Fibroblast of pulmonary artery (primary cell): ENCODE data around the gene UBAP2.

Experiments
- DNase-seq: peaks from one replicate; pipeline ENCODE4 v3.0.0-alpha.2; 2010; ENCODE audit warnings: low read depth
- H3K4me3 ChIP-seq: replicated peaks from 2 replicates; pipeline ENCODE4 v1.5.1; 2011; ENCODE audit warnings: low read depth, mild to moderate bottlenecking, control low read depth, low read length, moderate library complexity
- TF ChIP-seq, protein P1 (sequence below): IDR thresholded peaks from 2 replicates; pipeline ENCODE4 v1.5.1; 2011; ENCODE audit warnings: mild to moderate bottlenecking, control low read depth, low read length, inconsistent platforms; ENCODE audit errors: missing control alignments

UBAP2 gene

DNA sequence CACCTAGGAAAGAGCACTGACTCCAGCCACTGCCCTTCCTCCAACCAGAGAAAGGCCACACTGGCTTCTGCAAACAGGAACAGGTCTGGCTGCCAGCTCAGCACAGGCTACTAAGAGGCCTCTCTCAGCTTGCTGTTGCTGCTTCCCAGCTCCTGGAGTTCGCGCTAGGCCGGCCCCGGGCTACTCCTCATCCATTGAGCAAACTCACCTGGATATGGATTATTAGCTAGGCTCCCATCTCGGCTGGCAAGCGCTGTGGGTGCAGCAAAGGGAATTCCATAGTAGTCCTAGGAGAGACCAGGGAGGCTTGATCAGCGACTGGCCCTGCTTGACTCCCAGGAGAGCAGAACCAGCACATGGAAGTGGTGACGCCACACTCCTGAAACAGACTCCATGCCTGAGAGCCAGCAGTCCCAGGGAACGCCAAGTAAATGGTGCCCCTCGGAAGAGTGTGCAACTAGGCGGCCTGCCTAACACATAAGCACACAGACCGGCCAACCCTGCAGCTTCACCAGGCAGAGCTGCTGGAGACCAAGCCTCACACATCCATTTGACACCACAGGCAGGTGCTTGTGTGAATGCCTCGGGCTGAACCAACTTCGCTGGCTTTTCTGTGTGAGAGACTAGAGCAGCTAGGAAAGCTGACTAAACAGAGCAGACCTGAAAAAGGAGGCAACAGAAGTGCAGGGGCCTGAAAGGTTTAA, 124.5 kb downstream of the UBAP2 start:
- DNase-seq = no peak
- no peak overlapping the region for H3K4me3 ChIP-seq
- TF ChIP-seq, protein P1, sequence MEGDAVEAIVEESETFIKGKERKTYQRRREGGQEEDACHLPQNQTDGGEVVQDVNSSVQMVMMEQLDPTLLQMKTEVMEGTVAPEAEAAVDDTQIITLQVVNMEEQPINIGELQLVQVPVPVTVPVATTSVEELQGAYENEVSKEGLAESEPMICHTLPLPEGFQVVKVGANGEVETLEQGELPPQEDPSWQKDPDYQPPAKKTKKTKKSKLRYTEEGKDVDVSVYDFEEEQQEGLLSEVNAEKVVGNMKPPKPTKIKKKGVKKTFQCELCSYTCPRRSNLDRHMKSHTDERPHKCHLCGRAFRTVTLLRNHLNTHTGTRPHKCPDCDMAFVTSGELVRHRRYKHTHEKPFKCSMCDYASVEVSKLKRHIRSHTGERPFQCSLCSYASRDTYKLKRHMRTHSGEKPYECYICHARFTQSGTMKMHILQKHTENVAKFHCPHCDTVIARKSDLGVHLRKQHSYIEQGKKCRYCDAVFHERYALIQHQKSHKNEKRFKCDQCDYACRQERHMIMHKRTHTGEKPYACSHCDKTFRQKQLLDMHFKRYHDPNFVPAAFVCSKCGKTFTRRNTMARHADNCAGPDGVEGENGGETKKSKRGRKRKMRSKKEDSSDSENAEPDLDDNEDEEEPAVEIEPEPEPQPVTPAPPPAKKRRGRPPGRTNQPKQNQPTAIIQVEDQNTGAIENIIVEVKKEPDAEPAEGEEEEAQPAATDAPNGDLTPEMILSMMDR = no peak

DNA sequence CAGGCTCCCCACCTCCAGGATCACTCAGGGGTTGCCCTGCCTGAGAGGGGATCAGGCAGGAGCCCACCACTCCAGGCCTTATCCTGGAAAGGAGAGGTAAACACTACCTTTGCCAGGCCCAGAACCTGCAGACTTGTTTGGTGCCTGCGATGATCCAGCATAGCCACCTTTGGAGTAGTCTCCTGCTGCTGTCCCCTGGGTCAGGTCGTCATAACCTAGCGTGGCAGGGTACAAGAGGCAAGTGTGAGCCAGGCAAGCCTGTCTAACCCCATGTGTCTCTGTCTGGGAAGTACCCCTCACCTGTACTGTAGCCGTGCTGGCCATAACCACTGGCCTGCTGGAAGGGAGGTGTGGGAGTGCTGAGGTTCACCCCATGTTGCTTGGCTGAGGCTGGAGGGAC, 125.6 kb downstream of the UBAP2 start:
- no peak overlapping the region for H3K4me3 ChIP-seq
- TF ChIP-seq, protein P1 = no peak
- DNase-seq = no peak

DNA sequence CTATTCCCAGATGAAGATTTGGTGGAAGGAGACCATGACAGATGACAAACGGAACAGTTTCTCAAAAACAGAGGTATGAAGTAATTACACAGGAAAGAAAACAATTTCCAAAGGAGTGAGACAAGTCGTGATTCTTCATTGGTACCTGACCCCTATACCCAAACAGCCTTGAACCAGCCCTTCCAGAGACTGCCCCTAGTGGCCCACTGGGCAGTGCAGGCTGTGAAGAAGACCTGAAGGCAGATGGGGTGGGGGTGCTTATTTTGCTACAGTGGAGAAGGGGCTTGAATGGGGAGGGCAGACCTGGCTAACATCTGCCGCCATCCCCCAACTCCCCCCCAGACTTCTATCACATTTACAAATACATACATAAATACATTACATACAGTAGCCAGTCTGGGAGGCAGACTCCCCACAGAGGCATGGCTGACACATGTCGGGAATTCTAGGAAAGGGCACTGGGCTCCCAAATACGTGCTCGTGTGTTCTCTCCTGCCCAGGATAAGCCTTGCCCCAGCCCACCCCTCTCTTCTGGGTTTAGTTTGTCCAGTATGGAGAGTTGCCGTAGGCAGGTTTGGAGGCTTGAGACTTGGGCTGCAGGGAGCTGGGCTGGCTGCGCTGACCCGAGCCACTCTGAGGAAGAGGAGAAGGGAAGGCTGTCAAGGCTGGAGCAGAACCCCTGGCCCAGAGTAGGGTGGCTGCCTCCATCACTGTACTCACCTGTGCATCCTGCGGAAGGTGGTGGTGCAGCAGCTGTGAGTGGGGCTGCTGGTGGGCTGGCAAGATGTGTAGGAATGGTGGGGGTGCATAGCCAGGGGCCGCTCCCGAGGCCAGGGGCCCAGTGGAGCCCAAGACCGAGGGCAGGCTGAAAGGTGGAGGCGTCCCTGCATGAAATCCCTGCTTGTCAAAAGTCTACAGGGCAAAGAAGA, 126.5 kb downstream of the UBAP2 start:
- H3K4me3 ChIP-seq = no peak overlapping the region
- TF ChIP-seq, protein P1 = peak; percentile 85
- peak; percentile 33 for DNase-seq

DNA sequence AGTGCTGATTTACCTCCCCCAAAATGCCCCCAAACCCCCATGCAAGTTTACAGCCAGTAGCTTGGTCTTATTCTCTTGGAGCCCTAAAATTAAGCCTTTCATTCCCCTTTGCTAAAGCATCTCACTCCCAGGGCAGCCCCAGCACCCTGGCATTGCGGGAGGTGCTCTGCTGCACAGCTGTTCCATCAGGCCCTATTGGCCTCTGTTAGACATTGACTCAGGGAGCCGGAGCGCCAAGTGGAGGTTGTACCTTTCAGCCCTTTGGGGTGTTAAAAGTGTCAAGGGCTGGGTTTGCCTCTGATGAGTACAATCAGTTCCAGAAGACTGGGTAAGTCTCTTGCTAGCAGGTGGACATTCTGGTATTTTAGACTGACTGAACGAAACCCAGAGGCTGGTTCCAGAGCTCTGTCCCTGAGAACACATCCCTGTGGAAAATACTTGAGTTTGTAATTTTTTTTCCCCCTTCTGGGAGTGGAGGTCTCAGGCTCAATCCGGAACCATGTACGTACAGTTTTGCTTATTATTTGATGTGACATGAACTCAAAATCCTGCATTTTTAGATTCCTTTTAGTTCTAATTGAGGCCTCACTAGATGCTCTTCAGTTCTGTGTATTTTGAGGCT, 129.3 kb downstream of the UBAP2 start:
- TF ChIP-seq, protein P1 = no peak
- no peak for DNase-seq
- H3K4me3 ChIP-seq = no peak overlapping the region

DNA sequence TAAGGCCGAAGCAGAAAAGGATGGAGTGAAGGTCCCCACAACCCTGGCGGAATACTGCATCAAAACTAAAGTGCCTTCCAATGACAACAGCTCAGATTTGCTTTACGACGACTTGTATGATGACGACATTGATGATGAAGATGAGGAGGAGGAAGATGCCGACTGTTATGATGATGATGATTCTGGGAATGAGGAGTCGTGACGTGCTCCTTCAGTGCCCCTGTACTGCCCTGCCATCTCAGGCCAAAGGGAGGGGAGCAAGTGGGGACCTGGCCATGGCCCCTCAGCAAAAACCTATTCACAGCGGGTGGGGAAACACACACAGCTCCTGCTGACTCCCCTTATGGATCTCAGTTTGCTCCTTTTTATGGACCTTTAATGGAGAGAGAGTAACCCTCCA, 131.7 kb downstream of the UBAP2 start:
- H3K4me3 ChIP-seq = no peak overlapping the region
- TF ChIP-seq, protein P1 = no peak
- DNase-seq = no peak

DNA sequence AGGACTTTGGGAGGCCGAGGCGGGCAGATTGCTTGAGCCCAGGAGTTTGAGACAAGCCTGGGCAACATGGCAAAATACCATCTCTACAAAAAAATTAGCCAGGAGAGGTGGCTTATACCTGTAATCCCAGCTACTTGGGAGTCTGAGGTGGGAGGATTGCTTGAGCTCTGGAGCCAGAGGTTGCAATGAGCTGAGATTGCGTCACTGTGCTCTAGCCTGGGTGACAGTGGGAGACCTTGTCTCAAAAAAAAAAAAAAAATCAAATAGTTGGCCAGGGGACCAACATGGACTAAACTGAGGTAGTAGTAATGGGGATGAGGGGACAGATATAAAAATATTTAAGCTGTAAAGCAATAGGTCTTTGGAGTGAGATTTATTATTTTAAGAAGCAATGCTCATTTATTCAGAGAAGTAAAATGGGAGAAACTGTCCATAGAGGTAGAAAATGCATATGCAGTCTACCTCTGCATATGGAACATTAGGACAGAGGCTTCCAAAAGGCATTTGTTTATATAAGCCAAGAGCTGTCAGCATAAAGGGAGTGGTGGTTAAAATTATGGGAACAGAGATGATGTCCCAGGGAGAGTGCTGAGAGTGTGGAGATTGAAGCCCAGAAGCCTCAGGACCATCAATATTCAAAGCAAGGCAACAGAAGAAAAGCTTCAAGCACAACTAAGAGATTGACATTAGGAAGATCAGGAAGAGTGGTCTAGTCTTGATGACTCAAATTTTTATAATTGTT, 133.6 kb downstream of the UBAP2 start:
- H3K4me3 ChIP-seq = no peak overlapping the region
- DNase-seq = no peak
- TF ChIP-seq, protein P1 = no peak
